HepG2 (cell line): ENCODE measurements around the gene COMMD7. TPM values are rescaled to one million over a fixed set of nuclear protein-coding genes. Genes with fewer than 3 reads are reported as not detected.

Source experiments
- ATAC-seq: fragments of 200-7000 bp; cut with Tn5 transposase; 3 replicates; pipeline ENCODE4 v1.9.1; 2020; ENCODE audit warnings: mild to moderate bottlenecking, moderate library complexity
- BruUV-seq: library from RNA; stranded (reverse); fragments of 400-500 nt; replicated peaks from 2 replicates; lab custom pipeline; 2021; lab: Mats Ljungman, UMichigan
- CTCF ChIA-PET: fragments of 300-600 bp; formaldehyde crosslinking; extraction: SDS; loops from one replicate; lab custom pipeline; 2021; ENCODE audit warnings: low total read pairs, inconsistent platforms, low intra/inter-chr PET ratio; lab: Yijun Ruan, JAX
- POLR2A ChIA-PET: fragments of 350-600 bp; sonication (Branson Sonifier 250); formaldehyde crosslinking; loops from one replicate; lab custom pipeline; 2020; ENCODE audit warnings: antibody characterized with exemption, inconsistent platforms; lab: Yijun Ruan, JAX
- DNase-seq: peaks from one replicate; pipeline ENCODE4 v3.0.0-alpha.2; 2015; ENCODE audit warnings: low spot score
- FAIRE-seq: peaks from 3 replicates; lab custom pipeline; 2011; peaks lifted over from hg19 to GRCh38; lab: Jason Lieb, UNC
- H2AFZ ChIP-seq: one replicate; pipeline ENCODE4 v1.6.1; 2011; ENCODE audit warnings: low read length, inconsistent platforms
- H3K27ac ChIP-seq: fragments of 300-600 bp; 3 replicates; pipeline ENCODE4 v1.8.0; 2011; ENCODE audit warnings: mixed run types, mild to moderate bottlenecking, mixed read lengths, low read length, inconsistent platforms; ENCODE audit not compliant: insufficient read depth; ENCODE audit errors: extremely low read length
- H3K27me3 ChIP-seq, 2 experiments: fragments of 200-600 bp in 1 of 2; 2 replicates in 1 of 2; 3 replicates in 1 of 2; pipeline versions ENCODE4 v1.6.0 to v1.8.0; 2011; ENCODE audit warnings: low read length in 2 of 2, mild to moderate bottlenecking in 2 of 2, moderate library complexity in 2 of 2, inconsistent platforms in 1 of 2; ENCODE audit not compliant: insufficient read depth in 2 of 2, control insufficient read depth in 1 of 2
- H3K36me3 ChIP-seq, 2 experiments: fragments of 200-600 bp in 1 of 2; replicated peaks in 1 of 2; 2 replicates in 1 of 2; 3 replicates in 1 of 2; pipeline versions ENCODE4 v1.5.1 to v1.8.0; 2011; ENCODE audit warnings: low read length in 2 of 2, inconsistent platforms in 1 of 2; ENCODE audit not compliant: insufficient read depth in 2 of 2, control insufficient read depth in 1 of 2
- H3K4me1 ChIP-seq: 2 replicates; pipeline ENCODE4 v1.5.1; 2012; ENCODE audit warnings: low read length, inconsistent platforms; ENCODE audit not compliant: insufficient read depth
- H3K4me2 ChIP-seq: 2 replicates; pipeline ENCODE4 v1.6.0; 2011; ENCODE audit warnings: low read depth, low read length, inconsistent platforms
- H3K4me3 ChIP-seq, 3 experiments: fragments of 200-600 bp in 1 of 3; sonication (generic), shearing (Covaris generic) in 1 of 3; replicated peaks in 1 of 3; 2 replicates each; pipeline ENCODE4 v1.5.1; 2011 to 2016; ENCODE audit warnings: low read length in 3 of 3, inconsistent platforms in 2 of 3, low read depth in 2 of 3, mild to moderate bottlenecking in 2 of 3, control low read depth in 1 of 3, mixed read lengths in 1 of 3; ENCODE audit not compliant: insufficient read depth in 1 of 3
- H3K79me2 ChIP-seq: one replicate; pipeline ENCODE4 v1.6.1; 2011; ENCODE audit warnings: low read length, inconsistent platforms; ENCODE audit not compliant: insufficient read depth
- H3K9ac ChIP-seq: 2 replicates; pipeline ENCODE4 v1.6.0; 2011; ENCODE audit warnings: mild to moderate bottlenecking, low read depth, low read length, inconsistent platforms; ENCODE audit not compliant: insufficient read depth
- H3K9me3 ChIP-seq: 2 replicates; pipeline ENCODE4 v1.5.1; 2012; ENCODE audit warnings: mild to moderate bottlenecking, low read length
- H4K20me1 ChIP-seq: 2 replicates; pipeline ENCODE4 v1.6.0; 2011; ENCODE audit warnings: inconsistent platforms, mild to moderate bottlenecking, low read length, moderate library complexity; ENCODE audit not compliant: insufficient read depth
- ATAD3A ChIP-seq: sonication (generic); formaldehyde crosslinking; IDR thresholded peaks from 2 replicates; pipeline ENCODE4 v1.4.0; 2020; ENCODE audit warnings: missing genetic modification reagents
- ATF5 ChIP-seq: sonication (generic); formaldehyde crosslinking; IDR thresholded peaks from 2 replicates; pipeline ENCODE4 v1.4.0; 2020; ENCODE audit warnings: mild to moderate bottlenecking, low read depth, missing genetic modification reagents
- CREBL2 ChIP-seq: sonication (generic); formaldehyde crosslinking; IDR thresholded peaks from 2 replicates; pipeline ENCODE4 v1.8.1; 2023; ENCODE audit warnings: missing genetic modification reagents, mild to moderate bottlenecking, borderline replicate concordance
- HDAC6 ChIP-seq: fragments of 200-600 bp; sonication (generic); IDR thresholded peaks from 2 replicates; pipeline ENCODE4 v1.7.0; 2017; ENCODE audit warnings: mild to moderate bottlenecking, antibody characterized with exemption, low read length, low read depth
- MEF2D ChIP-seq: sonication (generic); formaldehyde crosslinking; IDR thresholded peaks from 2 replicates; pipeline ENCODE4 v1.5.1; 2020; ENCODE audit warnings: mild to moderate bottlenecking, missing genetic modification reagents
- MIER2 ChIP-seq: IDR thresholded peaks from 2 replicates; pipeline ENCODE4 v1.6.1; 2016; ENCODE audit warnings: missing biosample characterization, missing genetic modification reagents
- RFXAP ChIP-seq: sonication (generic); formaldehyde crosslinking; IDR thresholded peaks from 2 replicates; pipeline ENCODE4 v1.4.0; 2020; ENCODE audit warnings: missing genetic modification reagents, borderline replicate concordance
- SMYD3 ChIP-seq: sonication (generic); formaldehyde crosslinking; IDR thresholded peaks from 2 replicates; pipeline ENCODE4 v1.8.1; 2023; ENCODE audit warnings: mild to moderate bottlenecking, missing genetic modification reagents
- XBP1 ChIP-seq: sonication (generic); formaldehyde crosslinking; IDR thresholded peaks from 2 replicates; pipeline ENCODE4 v1.5.0; 2020; ENCODE audit warnings: missing genetic modification reagents
- ZMYM4 ChIP-seq: sonication (generic); formaldehyde crosslinking; IDR thresholded peaks from 2 replicates; pipeline ENCODE4 v1.8.1; 2023; ENCODE audit warnings: mild to moderate bottlenecking, missing genetic modification reagents
- ZNF20 ChIP-seq: sonication (generic); formaldehyde crosslinking; IDR thresholded peaks from 2 replicates; pipeline ENCODE4 v1.4.0; 2020; ENCODE audit warnings: mild to moderate bottlenecking, moderate library complexity, missing genetic modification reagents
- ZNF256 ChIP-seq: sonication (generic); formaldehyde crosslinking; conservative IDR thresholded peaks from 2 replicates; pipeline ENCODE4 v1.4.0; 2020; ENCODE audit warnings: missing genetic modification reagents
- ZNF674 ChIP-seq: sonication (generic); formaldehyde crosslinking; IDR thresholded peaks from 2 replicates; pipeline ENCODE4 v1.5.0; 2020; ENCODE audit warnings: low read depth, mild to moderate bottlenecking, missing genetic modification reagents
- ZNF7 ChIP-seq: IDR thresholded peaks from 2 replicates; pipeline ENCODE4 v1.6.1; 2016; ENCODE audit warnings: missing biosample characterization, missing genetic modification reagents
- ZNF883 ChIP-seq: sonication (generic); formaldehyde crosslinking; IDR thresholded peaks from 2 replicates; pipeline ENCODE4 v1.5.1; 2020; ENCODE audit warnings: mild to moderate bottlenecking, missing genetic modification reagents; ENCODE audit errors: not compliant biosample characterization
- WGBS: methylation state at CpG from one replicate; pipeline ENCODE4 v1.1.6; 2017; ENCODE audit warnings: low lambda C conversion rate; 5-methylcytosine and 5-hydroxymethylcytosine counted together
- in situ Hi-C: cut with HindIII; loops from 2 replicates; pipeline ENCODE4 v1.10.0; 2017; ENCODE audit warnings: low pct_unique_long_range_greater_than_20kb; ENCODE audit not compliant: extremely low pct_ligation_motif_present
- intact Hi-C: fragments of 100-400 bp; cut with micrococcal nuclease; formaldehyde crosslinking; loops from one replicate; pipeline ENCODE4 v1.10.0; 2022; ENCODE audit not compliant: unreplicated experiment
- polyA plus RNA-seq, 8 experiments: library from polyadenylated mRNA; depleted of rRNA in 3 of 8; stranded (reverse) in 7 of 8; unstranded in 1 of 8; fragments of >200 nt; fragmentation: Illumina TruSeq in 4 of 8; extraction: Trizol in 4 of 8; gene quantifications; 2 replicates each; pipeline versions ENCODE4 v1.2.1 to v1.2.3, GENCODE V29; 2011 to 2016; ENCODE audit warnings: low read depth in 4 of 8, missing spikeins in 1 of 8, mixed read lengths in 1 of 8; ENCODE audit not compliant: insufficient read depth in 1 of 8
- total RNA-seq, 5 experiments: library from RNA; depleted of rRNA; stranded (reverse); fragments of >200 nt; fragmentation: Illumina TruSeq; extraction: Trizol; gene quantifications; 2 replicates each; pipeline ENCODE4 v1.2.3, GENCODE V29; 2016; ENCODE audit warnings: low read depth in 1 of 5
- TF ChIP-seq, protein P1 (sequence below): sonication (generic); formaldehyde crosslinking; IDR thresholded peaks from one replicate; pipeline ENCODE4 v1.5.1; 2020; ENCODE audit warnings: mild to moderate bottlenecking, missing genetic modification reagents; ENCODE audit errors: not compliant biosample characterization

COMMD7 gene
- total and polyA plus RNA-seq, 2 of the 13 experiments (the other 11 are each of a cell fraction or from before 2014, with no cell fraction given), result 42.1 to 53.3 TPM

- TF ChIP-seq ATAD3A (CRISPR knock-in tag) (no peak), MEF2D (no peak), ZNF256 (CRISPR knock-in tag) (no peak), ZNF674 (no peak), CREBL2 (CRISPR knock-in tag) (no peak), MIER2 (CRISPR knock-in tag) (no peak), RFXAP (CRISPR knock-in tag) (no peak), SMYD3 (no peak)
Observed at GRCh38 chr20:32775336-32775991, 32.2 kb upstream of the COMMD7 start (continued).

DNA sequence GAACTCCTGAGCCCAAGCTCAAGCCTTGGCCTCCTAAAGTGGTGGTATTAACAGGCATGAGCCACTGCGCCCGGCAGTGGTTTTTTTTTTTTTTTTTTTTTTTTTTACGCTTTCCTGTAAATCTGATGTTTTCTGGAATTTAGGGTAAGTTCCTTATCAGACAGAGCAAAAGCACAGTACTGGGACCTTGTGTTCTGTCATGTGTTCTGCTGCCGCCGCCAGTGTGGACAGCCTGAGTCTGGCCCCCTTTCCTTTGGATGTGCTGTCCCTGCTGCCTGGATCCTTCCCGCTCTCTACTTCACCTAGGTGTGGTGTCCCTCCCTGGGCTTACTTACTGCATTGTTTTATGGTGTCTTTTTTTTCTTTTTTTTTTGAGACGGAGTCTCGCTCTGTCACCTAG is 30.6 kb upstream of the COMMD7 start:
- H3K27ac ChIP-seq, result no peak overlapping the region
- WGBS, result 96% methylated on average over 8 of the region's 8 CpGs
- no peak overlapping the region for H2AFZ ChIP-seq
- no peak overlapping the region for H3K4me3 ChIP-seq
- H3K27me3 ChIP-seq, result no peaks in the 10 kb centered on the region
- intact Hi-C loops (loop anchor here (10.0 kb wide), 1 partner anchor 249 kb away; no protein-coding TSS in a partner anchor), in situ Hi-C loops (loop anchor here (25.0 kb wide), 1 partner anchor 262 kb away; no protein-coding TSS in a partner anchor)
- no peaks in the 10 kb centered on the region for H3K9me3 ChIP-seq
- BruUV-seq, result no TSS peak
- no peaks in the 10 kb centered on the region for H3K79me2 ChIP-seq
- FAIRE-seq (no peak), DNase-seq (no peak), ATAC-seq (no peak)
- H3K9ac ChIP-seq, result no peak overlapping the region
- H3K36me3 ChIP-seq, result no peaks in the 10 kb centered on the region
- peaks cover 51% of the 10 kb centered on the region for H3K4me1 ChIP-seq
- ChIA-PET POLR2A (no interaction called here), CTCF (no interaction called here)
- H4K20me1 ChIP-seq, result no peaks in the 10 kb centered on the region
- H3K4me2 ChIP-seq, result no peak overlapping the region
- no peak for TF ChIP-seq HDAC6
- no peak for TF ChIP-seq ZNF20
- TF ChIP-seq XBP1 (CRISPR knock-in tag), result no peak
- TF ChIP-seq ATF5, result no peak
- TF ChIP-seq ZNF883 (CRISPR knock-in tag), result no peak
- no peak for TF ChIP-seq ZNF7 (CRISPR knock-in tag)
- TF ChIP-seq ZMYM4 (CRISPR knock-in tag), result no peak
- TF ChIP-seq, protein P1, sequence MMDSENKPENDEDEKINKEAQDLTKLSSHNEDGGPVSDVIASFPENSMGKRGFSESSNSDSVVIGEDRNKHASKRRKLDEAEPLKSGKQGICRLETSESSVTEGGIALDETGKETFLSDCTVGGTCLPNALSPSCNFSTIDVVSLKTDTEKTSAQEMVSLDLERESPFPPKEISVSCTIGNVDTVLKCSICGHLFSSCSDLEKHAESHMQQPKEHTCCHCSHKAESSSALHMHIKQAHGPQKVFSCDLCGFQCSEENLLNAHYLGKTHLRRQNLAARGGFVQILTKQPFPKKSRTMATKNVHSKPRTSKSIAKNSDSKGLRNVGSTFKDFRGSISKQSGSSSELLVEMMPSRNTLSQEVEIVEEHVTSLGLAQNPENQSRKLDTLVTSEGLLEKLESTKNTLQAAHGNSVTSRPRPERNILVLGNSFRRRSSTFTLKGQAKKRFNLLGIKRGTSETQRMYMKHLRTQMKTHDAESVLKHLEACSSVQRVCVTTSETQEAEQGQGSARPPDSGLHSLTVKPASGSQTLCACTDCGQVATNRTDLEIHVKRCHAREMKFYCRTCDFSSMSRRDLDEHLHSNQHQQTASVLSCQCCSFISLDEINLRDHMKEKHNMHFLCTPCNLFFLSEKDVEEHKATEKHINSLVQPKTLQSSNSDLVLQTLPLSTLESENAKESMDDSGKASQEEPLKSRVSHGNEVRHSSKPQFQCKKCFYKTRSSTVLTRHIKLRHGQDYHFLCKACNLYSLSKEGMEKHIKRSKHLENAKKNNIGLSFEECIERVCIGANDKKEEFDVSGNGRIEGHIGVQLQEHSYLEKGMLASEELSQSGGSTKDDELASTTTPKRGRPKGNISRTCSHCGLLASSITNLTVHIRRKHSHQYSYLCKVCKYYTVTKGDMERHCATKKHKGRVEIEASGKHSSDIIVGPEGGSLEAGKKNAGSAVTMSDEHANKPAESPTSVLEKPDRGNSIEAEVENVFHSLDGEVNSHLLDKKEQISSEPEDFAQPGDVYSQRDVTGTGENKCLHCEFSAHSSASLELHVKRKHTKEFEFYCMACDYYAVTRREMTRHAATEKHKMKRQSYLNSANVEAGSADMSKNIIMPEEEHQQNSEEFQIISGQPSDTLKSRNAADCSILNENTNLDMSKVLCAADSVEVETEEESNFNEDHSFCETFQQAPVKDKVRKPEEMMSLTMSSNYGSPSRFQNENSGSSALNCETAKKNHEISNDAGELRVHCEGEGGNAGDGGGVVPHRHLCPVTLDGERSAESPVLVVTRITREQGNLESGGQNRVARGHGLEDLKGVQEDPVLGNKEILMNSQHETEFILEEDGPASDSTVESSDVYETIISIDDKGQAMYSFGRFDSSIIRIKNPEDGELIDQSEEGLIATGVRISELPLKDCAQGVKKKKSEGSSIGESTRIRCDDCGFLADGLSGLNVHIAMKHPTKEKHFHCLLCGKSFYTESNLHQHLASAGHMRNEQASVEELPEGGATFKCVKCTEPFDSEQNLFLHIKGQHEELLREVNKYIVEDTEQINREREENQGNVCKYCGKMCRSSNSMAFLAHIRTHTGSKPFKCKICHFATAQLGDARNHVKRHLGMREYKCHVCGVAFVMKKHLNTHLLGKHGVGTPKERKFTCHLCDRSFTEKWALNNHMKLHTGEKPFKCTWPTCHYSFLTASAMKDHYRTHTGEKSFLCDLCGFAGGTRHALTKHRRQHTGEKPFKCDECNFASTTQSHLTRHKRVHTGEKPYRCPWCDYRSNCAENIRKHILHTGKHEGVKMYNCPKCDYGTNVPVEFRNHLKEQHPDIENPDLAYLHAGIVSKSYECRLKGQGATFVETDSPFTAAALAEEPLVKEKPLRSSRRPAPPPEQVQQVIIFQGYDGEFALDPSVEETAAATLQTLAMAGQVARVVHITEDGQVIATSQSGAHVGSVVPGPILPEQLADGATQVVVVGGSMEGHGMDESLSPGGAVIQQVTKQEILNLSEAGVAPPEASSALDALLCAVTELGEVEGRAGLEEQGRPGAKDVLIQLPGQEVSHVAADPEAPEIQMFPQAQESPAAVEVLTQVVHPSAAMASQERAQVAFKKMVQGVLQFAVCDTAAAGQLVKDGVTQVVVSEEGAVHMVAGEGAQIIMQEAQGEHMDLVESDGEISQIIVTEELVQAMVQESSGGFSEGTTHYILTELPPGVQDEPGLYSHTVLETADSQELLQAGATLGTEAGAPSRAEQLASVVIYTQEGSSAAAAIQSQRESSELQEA (CRISPR knock-in tag), result no peak
